Panc1 (cell line): ENCODE measurements around the gene LDLRAP1. TPM values are rescaled to one million over a fixed set of nuclear protein-coding genes. Genes with fewer than 3 reads are reported as not detected.
A peak's percentile ranks its signal among the peaks of the same experiment; 100 is the strongest.

Experiments
- ATAC-seq: fragments of 200-7000 bp; cut with Tn5 transposase; 2 replicates; pipeline ENCODE4 v1.9.1; 2020; ENCODE audit warnings: mild to moderate bottlenecking, moderate library complexity
- BruUV-seq: library from RNA; stranded (reverse); fragments of 400-500 nt; replicated peaks from 2 replicates; lab custom pipeline; 2021; lab: Mats Ljungman, UMichigan
- CTCF ChIA-PET: fragments of 300-600 bp; sonication (Branson Sonifier 250); formaldehyde crosslinking; loops from one replicate; lab custom pipeline; 2022; ENCODE audit warnings: antibody characterized with exemption; lab: Charles Lee
- POLR2A ChIA-PET: fragments of 300-600 bp; sonication (Branson Sonifier 250); formaldehyde crosslinking; loops from one replicate; lab custom pipeline; 2022; ENCODE audit warnings: antibody characterized with exemption; lab: Charles Lee
- DNase-seq: peaks from one replicate; pipeline ENCODE4 v3.0.0-alpha.2; 2010; ENCODE audit warnings: low read depth, low spot score
- H3K27ac ChIP-seq: 2 replicates; pipeline ENCODE4 v1.5.1; 2011; ENCODE audit warnings: mild to moderate bottlenecking, low read length, inconsistent platforms
- H3K27me3 ChIP-seq: fragments of 200-500 bp; sonication (Bioruptor generic); 2 replicates; pipeline ENCODE4 v1.6.0; 2014; ENCODE audit warnings: low read length, inconsistent platforms; ENCODE audit not compliant: control insufficient read depth, insufficient read depth
- H3K36me3 ChIP-seq: fragments of 200-500 bp; sonication (Bioruptor generic); 2 replicates; pipeline ENCODE4 v1.5.1; 2014; ENCODE audit warnings: inconsistent platforms, mild to moderate bottlenecking, low read length, moderate library complexity; ENCODE audit not compliant: control insufficient read depth, insufficient read depth
- H3K4me1 ChIP-seq: 2 replicates; pipeline ENCODE4 v1.5.1; 2011; ENCODE audit warnings: inconsistent platforms, mild to moderate bottlenecking, low read length, moderate library complexity; ENCODE audit not compliant: control insufficient read depth, insufficient read depth
- H3K4me3 ChIP-seq, 2 experiments: 2 replicates each; pipeline ENCODE4 v1.5.1; 2011 to 2012; ENCODE audit warnings: low read depth in 2 of 2, low read length in 2 of 2, mild to moderate bottlenecking in 2 of 2, inconsistent platforms in 1 of 2, moderate library complexity in 1 of 2
- H3K9me3 ChIP-seq: fragments of 200-500 bp; sonication (Bioruptor generic); 2 replicates; pipeline ENCODE4 v1.5.1; 2014; ENCODE audit warnings: low read depth, mild to moderate bottlenecking, inconsistent platforms, low read length, moderate library complexity; ENCODE audit not compliant: control insufficient read depth, insufficient read depth
- CTCF ChIP-seq: fragments of 450-650 bp; IDR thresholded peaks from 2 replicates; pipeline ENCODE4 v1.5.1; 2017; ENCODE audit warnings: mild to moderate bottlenecking
- POLR2AphosphoS5 ChIP-seq: IDR thresholded peaks from 2 replicates; pipeline ENCODE4 v1.6.1; 2012; ENCODE audit warnings: mild to moderate bottlenecking, low read depth, low read length, moderate library complexity
- REST ChIP-seq, 2 experiments: IDR thresholded peaks; 2 replicates each; pipeline ENCODE4 v1.6.1; 2011 to 2012; ENCODE audit warnings: low read depth in 2 of 2, control low read depth in 1 of 2, low read length in 1 of 2, mild to moderate bottlenecking in 1 of 2, moderate library complexity in 1 of 2; ENCODE audit not compliant: insufficient read depth in 1 of 2
- SIN3A ChIP-seq: IDR thresholded peaks from 2 replicates; pipeline ENCODE4 v1.6.1; 2012; ENCODE audit warnings: low read depth, mild to moderate bottlenecking, low read length, moderate library complexity, borderline replicate concordance; ENCODE audit not compliant: insufficient read depth
- TCF7L2 ChIP-seq: IDR thresholded peaks from 2 replicates; pipeline ENCODE4 v1.6.1; 2011; ENCODE audit warnings: mild to moderate bottlenecking, low read depth, low read length, inconsistent platforms
- in situ Hi-C: cut with HindIII; loops from 2 replicates; pipeline ENCODE4 v1.10.0; 2016; ENCODE audit warnings: low sequenced_read_pairs, low pct_unique_long_range_greater_than_20kb
- intact Hi-C: fragments of 100-400 bp; cut with micrococcal nuclease; formaldehyde crosslinking; loops from one replicate; pipeline ENCODE4 v1.10.0; 2022; ENCODE audit not compliant: unreplicated experiment
- total RNA-seq: library from RNA; stranded (reverse); gene quantifications from one replicate; pipeline ENCODE4 v1.2.1, GENCODE V29; 2021; ENCODE audit not compliant: unreplicated experiment

LDLRAP1 gene
- total RNA-seq, 1 experiment from 2014 or later, result 23.1 TPM

- peaks cover 9% of the 10 kb centered on the region for H3K4me1 ChIP-seq
- ChIA-PET CTCF (interaction anchor here (0.6 kb wide), 1 partner anchor 20 kb away, joined by 3 read pairs; no protein-coding TSS in a partner anchor), POLR2A (no interaction called here)
- peak; percentile 3; the same call in 1 of the 2 replicates for ATAC-seq
- no peak for TF ChIP-seq REST (IDR thresholded peaks at IDR 0.05; ENCODE audit: insufficient read depth in 1 of 2, low read depth in 2 of 2, low read length in 1 of 2)
- no peak for TF ChIP-seq CTCF
- TF ChIP-seq POLR2AphosphoS5, result no peak
- TF ChIP-seq TCF7L2, result no peak
- no peak for TF ChIP-seq SIN3A
- TSS peak; percentile 33 for BruUV-seq
- no peak for DNase-seq
- H3K9me3 ChIP-seq, result no peaks in the 10 kb centered on the region
- intact Hi-C loops, result no loop called here
- H3K27me3 ChIP-seq, result no peaks in the 10 kb centered on the region
- in situ Hi-C loops, result no loop called here
- peak overlapping the region; percentile 63 to 69 for H3K4me3 ChIP-seq
- H3K36me3 ChIP-seq, result no peaks in the 10 kb centered on the region; the same call in 1 of the 2 replicates
- peak overlapping the region; percentile 69 for H3K27ac ChIP-seq
These were observed 898 bp downstream of the LDLRAP1 start for GRCh38 chr1:25544243-25544764.

- H3K27ac ChIP-seq, result no peak overlapping the region; the same call in 1 of the 2 replicates
- no peaks in the 10 kb centered on the region for H3K27me3 ChIP-seq
- peak overlapping the region; percentile 63 to 69 for H3K4me3 ChIP-seq
- POLR2A ChIA-PET, result no interaction called here
- TF ChIP-seq SIN3A (no peak), POLR2AphosphoS5 (no peak), REST (IDR thresholded peaks at IDR 0.05; ENCODE audit: insufficient read depth in 1 of 2, low read depth in 2 of 2, low read length in 1 of 2) (no peak), CTCF (no peak), TCF7L2 (no peak)
- peak; percentile 57; the same call in 1 of the 2 replicates for ATAC-seq
- H3K9me3 ChIP-seq, result no peaks in the 10 kb centered on the region
- intact Hi-C loops (no loop called here), in situ Hi-C loops (no loop called here)
- no peaks in the 10 kb centered on the region; the same call in 1 of the 2 replicates for H3K36me3 ChIP-seq
- BruUV-seq, result no TSS peak
- H3K4me1 ChIP-seq, result peaks cover 10% of the 10 kb centered on the region
- CTCF ChIA-PET, result interaction anchor here (0.6 kb wide), 1 partner anchor 20 kb away, joined by 3 read pairs; no protein-coding TSS in a partner anchor
- no peak for DNase-seq
These were observed 1.4 kb downstream of the LDLRAP1 start for GRCh38 chr1:25544819-25545218.
